GM19455 (cell line): ENCODE data around the gene ZNF135.

Source experiments
- ATAC-seq: cut with Tn5 transposase; IDR thresholded peaks from one replicate; pipeline ENCODE4 v1.9.1; 2021; ENCODE audit not compliant: unreplicated experiment

ZNF135 gene

DNA sequence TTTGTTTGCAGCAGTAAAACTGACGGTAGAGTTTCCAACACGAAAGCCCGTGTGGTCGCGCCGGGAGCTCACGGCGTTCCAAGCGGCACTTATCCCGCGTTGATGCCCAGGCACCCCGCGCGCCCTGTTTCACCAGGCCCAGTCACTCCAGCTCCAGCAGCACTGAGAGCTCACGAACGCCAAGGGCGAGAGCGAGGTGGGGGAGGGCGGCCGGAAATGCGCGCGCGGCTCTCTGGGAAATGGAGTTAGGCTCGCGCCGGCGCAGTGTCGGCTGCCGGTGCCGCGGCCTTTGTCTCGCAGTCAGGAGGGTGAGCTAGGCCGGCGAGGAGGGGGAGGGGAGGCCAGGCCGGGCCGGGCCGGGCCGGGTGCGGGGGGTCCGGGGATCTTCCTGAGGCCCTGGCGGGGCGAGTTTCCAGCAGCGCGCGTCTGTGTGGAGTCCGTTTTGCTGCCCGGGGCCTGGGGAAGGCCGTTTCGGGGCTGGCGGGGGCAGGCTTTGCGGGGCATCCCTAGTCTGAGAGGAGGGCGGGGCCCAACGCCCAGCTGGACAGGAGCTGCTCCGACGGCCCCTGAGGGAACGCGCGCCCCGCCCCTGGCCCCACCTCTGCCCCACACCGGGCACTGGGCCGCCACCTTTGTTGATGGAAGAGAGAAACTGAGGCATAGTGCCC lies at the start of gene ZNF135:
ZNF135 (plus strand) TSS at position 280 of the 668 bp plus-strand sequence. CDS start 721 bp downstream, outside the sequence.
- no peak for ATAC-seq

GRCh38 chr19:58009301-58009665 lies 49.8 kb upstream of the ZNF135 start:
- no peak for ATAC-seq

DNA sequence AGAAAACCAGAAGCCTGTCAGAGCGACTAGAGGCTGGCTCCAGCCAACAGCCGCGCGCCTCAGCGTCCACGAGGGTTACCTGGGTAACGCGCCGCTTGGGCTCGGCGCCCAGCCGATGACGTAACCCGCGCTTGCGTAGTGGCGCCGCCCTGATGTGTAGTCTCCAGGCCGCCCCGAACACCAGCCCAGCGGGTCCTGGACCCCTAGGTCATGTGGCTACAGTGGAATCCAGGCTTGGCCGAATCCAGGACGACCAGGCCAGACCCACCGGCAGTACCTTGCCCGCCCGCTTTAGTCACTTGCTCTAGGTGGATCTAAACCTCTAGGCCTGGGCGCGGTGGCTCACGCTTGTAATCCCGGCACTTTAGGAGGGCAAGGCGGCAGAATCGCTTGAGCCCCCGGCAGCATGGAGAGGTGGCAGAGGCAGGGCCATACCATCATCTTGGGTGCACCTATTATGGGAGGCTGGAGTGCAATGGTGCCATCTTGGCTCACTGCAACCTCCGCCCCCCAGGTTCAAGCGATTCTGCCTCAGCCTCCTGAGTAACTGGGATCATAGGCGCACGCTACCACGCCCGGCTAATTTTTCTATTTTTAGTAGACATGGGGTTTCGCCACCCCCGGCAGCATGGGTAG lies 49.3 kb upstream of the ZNF135 start:
- ATAC-seq = no peak

DNA sequence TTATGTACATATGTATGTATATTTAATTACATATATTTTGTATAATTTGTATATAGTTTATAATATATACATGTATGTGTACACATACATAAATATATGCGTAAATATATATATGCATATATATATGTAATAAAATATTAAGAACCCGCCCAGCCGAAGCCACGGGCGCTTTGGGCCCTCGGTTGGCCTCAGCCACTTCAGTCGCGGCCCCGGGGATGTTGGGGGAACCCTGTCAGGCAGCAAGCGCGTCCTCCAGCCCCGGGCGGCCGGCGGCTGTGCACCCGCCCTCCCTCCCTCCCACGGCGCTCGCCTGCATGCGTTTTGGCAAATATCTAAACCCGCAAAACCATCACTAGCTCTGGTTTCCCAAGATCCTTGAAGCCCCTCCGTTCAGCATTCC lies 48.6 kb upstream of the ZNF135 start:
- no peak for ATAC-seq

DNA sequence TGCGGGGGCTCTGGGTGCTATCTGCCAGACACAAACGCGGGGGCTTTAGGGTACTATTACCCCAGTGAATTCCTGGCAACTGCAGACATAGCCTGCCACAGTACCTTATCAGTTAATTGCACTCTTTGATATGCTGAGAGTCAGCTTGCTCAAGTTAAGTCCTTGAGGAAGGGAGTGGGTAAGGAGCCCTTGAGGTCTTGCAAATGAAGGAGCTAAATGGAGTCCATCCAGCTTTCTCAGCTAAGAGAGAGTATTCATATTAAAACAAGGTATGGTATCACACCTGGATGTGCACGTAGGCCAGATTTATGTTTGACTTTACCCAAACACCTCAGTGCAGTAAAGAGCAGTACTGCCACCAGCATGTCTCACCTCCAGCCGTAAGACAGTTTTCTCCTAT lies 44.9 kb upstream of the ZNF135 start:
- no peak for ATAC-seq

- no peak for ATAC-seq
These were observed 39.0 kb upstream of the ZNF135 start for GRCh38 chr19:58020129-58020528.

- no peak for ATAC-seq
These were observed 37.4 kb upstream of the ZNF135 start for GRCh38 chr19:58021541-58022282.

GRCh38 chr19:58022283-58022660 lies 36.8 kb upstream of the ZNF135 start:
- ATAC-seq = no peak

- ATAC-seq = no peak
These were observed 34.4 kb upstream of the ZNF135 start for GRCh38 chr19:58024661-58025060.

DNA sequence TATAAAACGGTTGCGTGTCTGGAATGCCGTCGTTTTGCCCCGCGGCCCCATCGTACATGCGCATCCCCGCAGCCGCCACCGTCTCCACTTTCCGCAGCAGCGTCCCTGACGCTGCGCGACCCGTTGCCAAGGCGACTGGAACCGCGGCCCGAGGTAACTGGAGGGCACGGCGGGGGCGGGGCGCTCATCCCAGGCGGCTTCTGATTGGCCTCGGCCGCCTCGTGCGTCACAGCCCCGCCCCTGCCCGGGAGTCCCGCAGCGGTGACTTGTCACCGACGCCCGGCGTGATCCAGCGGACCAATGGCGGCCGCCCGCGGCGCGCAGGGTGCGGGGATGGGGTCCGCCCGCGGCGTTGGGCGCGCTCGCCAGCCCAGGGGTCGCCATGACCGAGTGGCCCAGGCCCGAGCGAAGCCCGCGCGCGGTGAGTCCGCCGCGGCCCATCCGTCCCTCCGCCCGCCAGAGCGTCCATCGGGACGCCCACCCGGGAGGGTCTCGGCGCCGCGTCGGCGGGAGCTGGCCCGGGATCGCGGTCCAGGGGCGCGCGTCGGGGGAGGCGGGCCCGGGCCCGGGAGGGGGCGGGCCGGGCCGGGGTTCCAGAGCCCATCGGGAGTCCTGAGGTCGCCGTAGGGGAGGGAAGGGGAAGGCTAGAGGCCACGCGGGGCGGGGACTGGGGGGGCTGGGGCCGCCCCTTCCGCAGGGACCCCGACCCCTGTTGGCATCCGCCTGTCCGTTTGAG lies 25.2 kb upstream of the ZNF135 start, which contains the start of gene ZSCAN1:
ZSCAN1 (plus strand) TSS at position 285 of the 736 bp plus-strand sequence. CDS start 3,812 bp downstream, outside the sequence.
- ATAC-seq = no peak

DNA sequence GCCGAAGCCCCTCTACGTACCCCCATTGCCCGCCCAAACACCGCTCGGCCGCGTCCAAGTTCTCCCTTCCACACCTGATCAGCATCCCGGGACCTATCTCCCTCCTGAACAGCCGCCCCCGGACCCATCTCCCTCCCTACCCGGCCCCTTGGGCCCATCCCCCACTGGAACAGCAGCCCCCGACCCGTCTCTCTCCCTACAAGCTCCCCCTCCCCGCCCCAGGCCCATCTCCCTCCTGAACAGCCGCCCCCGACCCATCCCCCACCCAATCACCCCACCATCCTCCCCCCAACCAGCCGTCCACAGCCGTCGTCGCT lies 24.6 kb upstream of the ZNF135 start:
- no peak for ATAC-seq

GRCh38 chr19:58035863-58036262 lies 23.2 kb upstream of the ZNF135 start:
- no peak for ATAC-seq

DNA sequence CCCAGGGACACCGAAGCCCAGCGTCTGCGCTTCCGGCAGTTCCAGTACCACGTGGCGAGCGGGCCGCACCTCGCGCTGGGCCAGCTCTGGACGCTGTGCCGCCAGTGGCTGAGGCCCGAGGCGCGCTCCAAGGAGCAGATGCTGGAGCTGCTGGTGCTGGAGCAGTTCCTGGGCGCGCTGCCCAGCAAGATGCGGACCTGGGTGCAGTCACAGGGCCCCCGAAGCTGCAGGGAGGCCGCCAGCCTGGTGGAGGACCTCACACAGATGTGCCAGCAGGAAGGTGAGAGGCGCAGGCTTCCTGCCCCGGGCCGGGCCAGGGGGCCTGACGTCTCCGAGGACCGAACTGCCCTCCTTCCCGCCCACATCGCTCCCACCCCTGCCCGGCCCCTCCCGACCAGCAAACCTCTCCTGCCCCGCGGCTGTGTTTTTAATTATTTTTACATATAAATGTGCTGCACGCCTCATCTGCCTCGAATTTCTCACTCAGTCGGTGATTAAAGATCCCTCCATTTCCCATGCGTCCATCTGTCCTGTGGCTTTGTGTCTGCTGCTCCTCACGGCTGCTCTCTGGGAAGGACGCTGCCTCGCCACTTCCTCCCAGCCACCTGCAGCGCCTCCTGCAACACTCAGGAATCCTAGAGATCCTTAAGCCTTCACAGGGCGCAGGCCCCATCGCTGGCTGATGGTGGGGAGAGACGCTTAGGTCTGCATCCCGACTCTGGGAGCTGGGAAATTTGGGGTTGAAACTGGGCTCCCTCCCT lies 21.0 kb upstream of the ZNF135 start:
- no peak for ATAC-seq

DNA sequence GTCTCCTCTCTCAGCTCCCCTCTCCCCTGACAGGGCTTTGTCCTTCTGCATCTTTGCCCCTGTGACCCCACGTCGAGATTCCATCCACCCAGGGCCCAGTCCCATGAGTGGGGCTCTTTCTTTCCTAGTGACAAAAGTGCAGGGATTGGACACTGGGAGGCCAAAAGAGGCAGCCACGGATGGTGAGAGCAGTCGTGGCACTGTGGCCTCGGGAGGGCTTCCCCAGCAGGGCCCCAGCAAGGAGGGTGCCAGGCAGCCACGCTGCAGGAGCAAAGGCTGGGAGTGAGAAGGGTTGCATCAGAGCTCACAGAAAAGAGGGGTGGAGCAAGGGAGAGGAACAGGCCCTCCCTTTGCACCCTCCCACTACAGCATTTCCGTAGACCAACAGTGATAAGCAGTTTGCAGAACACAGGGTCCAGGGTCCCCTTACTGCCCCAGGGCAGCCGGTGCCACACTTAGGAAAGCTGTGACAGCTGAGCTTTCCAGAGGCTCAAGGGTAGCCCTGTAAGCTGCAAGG lies 20.3 kb upstream of the ZNF135 start:
- no peak for ATAC-seq

GRCh38 chr19:58040751-58041525 lies 18.1 kb upstream of the ZNF135 start:
- ATAC-seq = no peak

GRCh38 chr19:58042495-58043340 lies 16.4 kb upstream of the ZNF135 start:
- ATAC-seq = no peak

DNA sequence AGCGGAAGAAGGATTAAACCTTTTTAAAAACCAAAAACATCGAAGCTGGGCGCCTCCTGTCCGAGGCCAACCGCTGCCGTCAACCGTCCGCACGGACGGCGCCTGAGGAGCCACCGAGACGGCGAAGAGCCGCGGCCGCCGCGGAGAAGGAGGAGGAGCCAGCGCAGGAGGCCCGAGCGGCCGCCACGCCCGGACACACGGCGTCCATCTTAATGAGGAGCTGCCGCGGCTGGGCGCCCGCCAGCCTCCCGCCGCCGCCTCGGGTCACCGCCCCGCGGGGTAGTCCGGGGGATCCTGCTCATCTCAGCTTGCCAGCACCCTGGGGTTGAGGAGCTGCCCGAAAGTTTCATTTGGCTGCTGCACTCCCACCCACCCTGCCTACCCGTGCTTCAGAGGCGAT lies 14.7 kb upstream of the ZNF135 start:
- no peak for ATAC-seq

- no peak for ATAC-seq
These were observed 14.2 kb upstream of the ZNF135 start for GRCh38 chr19:58044886-58045285.
